Skeletal muscle satellite cell (primary cell): ENCODE measurements around the gene ESR1.
"Not testable (repeated sequence)": the region's sequence is repeated elsewhere in the genome, so short reads cannot be mapped to it uniquely, and the experiment has no call there.

Source experiments
- H3K27me3 ChIP-seq: 2 replicates; pipeline ENCODE4 v1.7.0; 2013; ENCODE audit warnings: low read length; ENCODE audit not compliant: control insufficient read depth, insufficient read depth
- H3K36me3 ChIP-seq: 2 replicates; pipeline ENCODE4 v1.7.0; 2013; ENCODE audit warnings: mild to moderate bottlenecking, control low read depth, low read length; ENCODE audit not compliant: insufficient read depth
- H3K4me1 ChIP-seq: 2 replicates; pipeline ENCODE4 v1.7.0; 2013; ENCODE audit warnings: low read length; ENCODE audit not compliant: control insufficient read depth, insufficient read depth
- H3K4me2 ChIP-seq: 2 replicates; pipeline ENCODE4 v1.7.0; 2013; ENCODE audit warnings: mild to moderate bottlenecking, low read length
- H3K4me3 ChIP-seq: 2 replicates; pipeline ENCODE4 v1.7.0; 2013; ENCODE audit warnings: low read length
- H3K9ac ChIP-seq: 2 replicates; pipeline ENCODE4 v1.7.0; 2013; ENCODE audit warnings: mild to moderate bottlenecking, low read depth, low read length, moderate library complexity
- H3K9me3 ChIP-seq: replicated peaks from 2 replicates; pipeline ENCODE4 v1.7.0; 2013; ENCODE audit warnings: mild to moderate bottlenecking, control low read depth, low read length

The ESR1 gene

DNA sequence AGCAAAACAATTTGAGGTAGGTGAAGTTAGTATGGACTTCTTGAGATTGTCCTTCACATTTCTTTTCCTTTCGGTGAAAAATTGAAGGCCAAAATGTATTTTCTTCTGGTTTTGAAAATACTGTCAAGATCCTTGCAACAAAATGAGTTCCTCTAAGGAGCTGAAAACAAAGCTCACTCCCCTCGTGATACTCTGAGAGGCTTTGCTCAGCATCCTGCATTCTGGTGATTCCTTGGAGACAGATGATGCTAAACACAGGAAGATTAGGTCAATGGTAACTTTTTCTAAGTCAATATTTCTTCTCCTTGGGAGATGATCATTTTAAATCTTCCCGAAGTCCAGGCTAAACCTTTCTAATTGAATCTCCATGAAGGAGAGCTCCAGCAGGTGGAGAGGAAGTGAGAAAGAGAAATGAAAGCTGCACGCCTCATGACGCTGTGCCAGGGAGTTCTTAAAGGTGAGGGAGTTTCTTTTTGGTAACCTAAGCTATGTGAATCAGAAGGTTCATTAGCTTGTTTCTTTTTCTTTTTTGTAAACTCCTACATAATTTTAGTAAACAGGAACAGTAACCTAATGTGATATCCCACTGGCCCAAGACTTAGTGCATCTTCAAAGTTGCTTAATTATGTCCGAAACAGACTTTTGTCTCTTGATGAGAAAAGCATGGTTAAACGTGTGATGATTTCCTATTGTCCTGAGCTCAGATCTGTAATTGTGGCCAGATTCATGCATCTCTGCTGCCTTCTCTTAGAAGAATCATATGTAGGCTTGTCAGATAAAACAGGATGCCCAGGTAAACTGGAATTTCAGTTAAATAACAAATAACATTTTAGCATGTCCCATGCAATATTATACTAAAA is 15.0 kb downstream of the ESR1 start:
- Histone ChIP-seq H3K27me3 (peaks cover 3% of the 10 kb centered on the region), H3K9me3 (no peaks in the 10 kb centered on the region), H3K4me3 (no peak overlapping the region), H3K36me3 (no peaks in the 10 kb centered on the region), H3K4me1 (no peaks in the 10 kb centered on the region), H3K4me2 (no peak overlapping the region), H3K9ac (no peak overlapping the region)

DNA sequence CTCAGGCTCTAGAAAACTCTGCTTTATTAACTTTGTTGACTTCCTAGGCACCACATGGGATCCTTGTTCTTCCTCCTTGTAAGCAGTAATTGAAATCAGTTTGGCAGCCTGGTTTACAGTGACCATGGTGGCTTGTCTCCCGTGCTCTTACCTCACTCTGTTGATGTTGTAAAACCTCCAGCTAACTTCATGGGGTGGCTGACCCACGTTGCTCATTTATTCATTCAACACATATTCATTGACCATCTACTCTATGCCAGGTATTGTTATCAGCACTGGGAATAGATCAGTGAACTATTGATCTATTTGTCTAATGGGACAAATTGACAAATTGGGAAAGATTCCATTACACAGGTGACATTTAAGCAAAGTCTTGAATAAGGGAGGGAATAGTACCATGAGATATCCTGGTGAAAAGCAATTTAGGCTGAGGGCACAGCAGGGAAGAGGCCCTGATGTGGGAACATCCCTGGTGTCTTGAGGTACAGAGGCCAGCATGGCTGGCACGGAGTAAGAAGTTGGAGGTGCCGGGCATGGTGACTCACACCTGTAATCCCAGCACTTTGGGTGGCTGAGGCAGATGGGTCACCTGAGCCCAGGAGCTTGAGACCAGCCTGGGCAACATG is 19.1 kb downstream of the ESR1 start:
- Histone ChIP-seq H3K27me3 (peaks cover 7% of the 10 kb centered on the region), H3K4me1 (no peaks in the 10 kb centered on the region), H3K9ac (no peak overlapping the region), H3K36me3 (no peaks in the 10 kb centered on the region), H3K4me2 (no peak overlapping the region), H3K9me3 (no peaks in the 10 kb centered on the region), H3K4me3 (no peak overlapping the region)

DNA sequence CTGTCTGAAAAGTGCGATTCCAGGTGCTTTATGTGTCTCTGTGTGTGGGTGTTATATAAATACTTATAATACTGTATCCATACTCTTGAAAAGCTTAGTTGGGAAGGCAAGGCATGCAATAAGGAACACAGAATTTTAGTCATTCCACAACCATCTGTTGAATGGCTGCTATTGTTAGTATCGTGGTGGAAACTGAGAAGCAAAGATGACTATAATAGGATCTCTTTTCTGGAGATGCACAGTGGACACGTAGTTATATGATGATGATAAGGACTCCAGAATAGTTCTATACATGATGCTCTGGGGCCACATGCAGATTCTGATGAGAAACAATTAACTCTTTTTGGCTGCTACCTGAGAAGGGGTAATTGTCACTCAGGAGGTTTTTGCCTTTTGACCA is 25.2 kb downstream of the ESR1 start:
- H3K9ac ChIP-seq, result no peak overlapping the region
- no peaks in the 10 kb centered on the region for H3K36me3 ChIP-seq
- H3K4me1 ChIP-seq, result no peaks in the 10 kb centered on the region
- no peaks in the 10 kb centered on the region for H3K9me3 ChIP-seq
- H3K4me3 ChIP-seq, result no peak overlapping the region
- H3K27me3 ChIP-seq, result peaks cover 12% of the 10 kb centered on the region
- no peak overlapping the region for H3K4me2 ChIP-seq

DNA sequence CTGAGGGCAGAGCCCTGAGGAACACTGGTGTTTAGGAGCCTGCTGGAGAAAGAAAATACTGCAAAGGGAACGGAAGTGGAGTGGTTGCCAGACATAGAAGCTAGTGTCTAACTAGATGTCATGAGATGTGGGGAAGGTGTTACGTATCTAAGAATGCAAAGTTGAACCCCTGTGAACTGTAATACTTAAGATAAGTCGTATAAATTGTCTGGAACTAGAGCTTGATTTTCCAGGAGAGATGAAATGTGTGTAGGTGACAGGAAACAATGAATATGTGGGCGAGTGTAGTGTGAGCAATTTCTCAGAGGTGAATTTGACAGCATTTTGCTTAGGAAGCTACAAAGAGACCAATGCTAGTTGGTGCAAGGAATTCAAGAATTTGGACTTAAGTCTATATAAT is 27.9 kb downstream of the ESR1 start:
- peaks cover 5% of the 10 kb centered on the region for H3K27me3 ChIP-seq
- no peaks in the 10 kb centered on the region for H3K36me3 ChIP-seq
- H3K4me3 ChIP-seq, result no peak overlapping the region
- no peak overlapping the region for H3K9ac ChIP-seq
- no peaks in the 10 kb centered on the region for H3K9me3 ChIP-seq
- H3K4me1 ChIP-seq, result no peaks in the 10 kb centered on the region
- no peak overlapping the region for H3K4me2 ChIP-seq

DNA sequence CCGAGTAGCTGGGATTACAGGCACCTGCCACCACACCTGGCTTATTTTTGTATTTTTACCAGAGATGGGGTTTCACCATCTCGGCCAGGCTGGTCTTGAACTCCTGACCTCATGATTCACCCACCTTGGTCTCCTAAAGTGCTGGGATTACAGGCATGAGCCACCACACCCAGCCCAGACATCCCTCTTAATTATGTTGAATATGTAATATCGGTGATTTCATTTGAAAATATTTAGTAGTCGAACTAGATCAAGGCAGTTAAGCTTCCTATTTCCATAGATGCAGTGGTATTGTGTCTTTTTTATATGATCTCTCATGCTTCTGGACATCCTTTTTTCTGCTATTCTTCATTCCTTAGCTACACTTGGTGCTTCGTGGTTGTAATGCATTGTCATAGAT is 29.7 kb downstream of the ESR1 start:
- Histone ChIP-seq H3K4me1 (no peaks in the 10 kb centered on the region), H3K27me3 (peaks cover 9% of the 10 kb centered on the region), H3K4me2 (no peak overlapping the region), H3K9ac (no peak overlapping the region), H3K4me3 (no peak overlapping the region), H3K36me3 (no peaks in the 10 kb centered on the region), H3K9me3 (no peaks in the 10 kb centered on the region)

DNA sequence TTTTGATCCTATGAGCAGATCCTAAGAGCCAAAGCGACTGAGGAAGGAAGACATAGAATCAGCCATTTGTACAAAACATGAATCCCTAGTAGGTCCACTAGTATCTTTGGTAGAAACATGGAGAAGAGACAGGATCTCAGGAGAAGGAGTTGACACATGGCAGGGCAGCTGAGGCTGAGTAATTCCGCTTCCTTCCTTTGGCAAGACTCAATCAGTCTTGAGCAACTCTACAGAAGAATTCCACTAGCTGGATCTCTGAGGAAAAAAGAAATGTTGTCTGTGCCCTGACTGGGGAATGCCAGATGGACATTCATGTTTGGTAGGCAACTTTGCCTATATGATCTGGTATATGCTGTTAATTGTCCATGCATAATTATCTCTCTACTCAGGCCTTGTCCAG is 35.3 kb downstream of the ESR1 start:
- Histone ChIP-seq H3K4me2 (no peak overlapping the region), H3K4me1 (no peaks in the 10 kb centered on the region), H3K27me3 (peaks cover 4% of the 10 kb centered on the region), H3K4me3 (no peak overlapping the region), H3K9me3 (no peaks in the 10 kb centered on the region), H3K36me3 (no peaks in the 10 kb centered on the region), H3K9ac (no peak overlapping the region)

DNA sequence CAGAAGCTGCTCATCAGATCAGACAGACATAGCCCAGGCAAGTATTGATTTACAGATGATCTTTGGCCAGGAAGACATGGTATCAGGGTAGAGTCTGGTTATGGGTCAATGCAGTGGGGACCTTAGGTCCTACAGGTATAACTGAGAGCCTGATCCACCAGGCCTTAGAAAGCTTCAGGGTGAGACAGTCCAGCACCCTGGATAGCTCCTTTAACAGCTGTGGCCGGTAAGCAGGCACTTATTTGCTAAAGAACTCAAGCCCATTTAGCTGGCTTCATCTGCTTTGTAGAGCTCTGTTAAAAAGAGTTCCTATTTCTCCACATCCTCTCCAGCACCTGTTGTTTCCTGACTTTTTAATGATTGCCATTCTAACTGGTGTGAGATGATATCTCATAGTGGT is 39.6 kb downstream of the ESR1 start:
- H3K27me3 ChIP-seq, result no peaks in the 10 kb centered on the region
- H3K9ac ChIP-seq, result no peak overlapping the region
- H3K9me3 ChIP-seq, result no peaks in the 10 kb centered on the region
- no peaks in the 10 kb centered on the region for H3K36me3 ChIP-seq
- H3K4me1 ChIP-seq, result no peaks in the 10 kb centered on the region
- H3K4me2 ChIP-seq, result no peak overlapping the region
- no peak overlapping the region for H3K4me3 ChIP-seq

DNA sequence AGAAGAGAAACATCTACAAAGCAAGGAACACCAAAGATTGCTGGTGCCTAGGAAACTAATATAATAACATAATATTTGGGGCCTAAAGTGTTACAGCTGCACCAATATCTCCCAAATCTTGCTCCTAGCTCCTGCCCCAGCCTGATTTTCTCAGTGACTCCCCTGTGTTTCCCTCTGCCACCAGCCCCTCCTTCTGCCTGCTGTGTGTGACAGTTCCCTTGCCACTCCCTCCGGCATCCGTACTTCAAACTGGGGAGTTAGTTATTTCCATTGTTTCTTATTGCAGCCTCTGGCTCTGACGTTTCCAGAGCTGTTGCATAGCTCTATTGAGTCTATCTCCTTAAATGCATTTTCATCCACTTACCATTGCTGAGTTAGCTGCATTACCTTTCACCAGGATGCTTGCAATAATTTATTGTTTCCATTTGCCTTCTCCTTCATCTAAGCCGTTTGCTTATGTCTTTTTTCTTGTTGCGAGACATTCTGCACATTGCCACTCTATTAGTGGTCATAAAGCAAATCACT is 43.1 kb downstream of the ESR1 start:
- no peaks in the 10 kb centered on the region for H3K4me1 ChIP-seq
- no peaks in the 10 kb centered on the region for H3K9me3 ChIP-seq
- H3K4me2 ChIP-seq, result no peak overlapping the region
- H3K4me3 ChIP-seq, result no peak overlapping the region
- H3K36me3 ChIP-seq, result no peaks in the 10 kb centered on the region
- H3K9ac ChIP-seq, result no peak overlapping the region
- no peaks in the 10 kb centered on the region for H3K27me3 ChIP-seq

DNA sequence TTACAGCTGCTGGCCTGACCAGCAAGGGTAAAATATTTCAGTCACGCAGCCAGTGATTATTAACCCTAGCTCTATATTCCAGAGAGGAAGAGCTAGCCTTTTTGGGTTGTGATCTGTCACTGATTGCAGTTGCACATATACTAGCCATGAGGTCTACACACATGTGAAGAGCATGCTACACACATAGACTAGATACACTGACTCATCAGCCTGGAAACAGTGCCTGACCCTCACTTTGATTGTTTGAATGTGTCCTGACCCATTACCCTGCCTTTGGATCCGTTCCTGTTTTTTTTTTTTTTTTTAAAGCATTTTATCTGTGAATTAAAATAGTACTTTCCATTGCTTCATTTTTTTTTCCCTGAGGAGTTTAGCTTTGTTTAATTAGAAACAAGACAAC is 50.8 kb downstream of the ESR1 start:
- no peaks in the 10 kb centered on the region for H3K36me3 ChIP-seq
- no peak overlapping the region for H3K4me3 ChIP-seq
- no peak overlapping the region for H3K4me2 ChIP-seq
- H3K27me3 ChIP-seq, result no peaks in the 10 kb centered on the region
- no peaks in the 10 kb centered on the region for H3K4me1 ChIP-seq
- H3K9ac ChIP-seq, result no peak overlapping the region
- H3K9me3 ChIP-seq, result no peaks in the 10 kb centered on the region

DNA sequence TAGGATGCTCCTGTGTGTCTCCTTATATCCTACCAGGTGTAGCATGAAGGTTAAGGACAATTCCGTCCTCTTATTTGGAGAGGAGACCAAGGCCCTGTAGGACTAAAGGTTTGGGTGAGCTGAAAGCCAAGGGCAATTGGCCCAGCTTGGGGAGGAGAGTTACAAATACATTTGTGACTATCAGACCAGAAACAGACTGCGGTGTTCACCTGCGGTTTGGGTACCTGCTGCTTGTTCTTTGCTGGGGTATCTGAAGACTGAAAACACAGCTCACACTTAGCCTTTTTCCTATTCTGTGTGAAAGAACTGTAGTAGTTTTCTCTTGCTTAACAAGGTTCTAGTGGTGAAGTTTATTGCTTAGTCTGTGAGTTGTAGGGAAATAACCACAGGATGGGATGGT is 55.0 kb downstream of the ESR1 start:
- H3K4me1 ChIP-seq, result no peaks in the 10 kb centered on the region
- H3K4me3 ChIP-seq, result no peak overlapping the region

DNA sequence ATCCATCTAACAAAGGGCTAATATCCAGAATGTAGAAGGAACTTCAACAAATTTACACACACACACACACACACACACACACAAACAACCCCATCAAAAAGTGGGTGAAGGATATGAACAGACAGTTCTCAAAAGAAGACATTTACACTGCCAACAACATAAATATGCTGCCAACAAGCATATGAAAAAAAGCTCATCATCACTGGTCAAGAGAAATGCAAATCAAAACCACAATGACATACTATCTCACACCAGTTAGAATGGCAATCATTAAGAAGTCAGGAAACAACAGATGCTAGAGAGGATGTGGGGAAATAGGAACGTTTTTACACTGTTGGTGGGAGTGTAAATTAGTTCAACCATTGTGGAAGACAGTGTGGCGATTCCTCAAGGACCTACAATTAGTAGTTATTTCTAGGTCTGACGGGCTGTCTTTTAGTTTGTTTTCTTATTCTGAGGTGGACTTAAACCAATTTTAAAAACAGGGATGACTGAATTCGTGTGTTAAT is 59.9 kb downstream of the ESR1 start:
- not testable (repeated sequence) for H3K36me3 ChIP-seq, H3K9me3 ChIP-seq, H3K9ac ChIP-seq, H3K27me3 ChIP-seq, H3K4me2 ChIP-seq, H3K4me3 ChIP-seq
- peaks cover 12% of the 10 kb centered on the region for H3K4me1 ChIP-seq

More for the DNA sequence above, 55.0 kb downstream of the ESR1 start:
- no peaks in the 10 kb centered on the region for H3K27me3 ChIP-seq
- no peaks in the 10 kb centered on the region for H3K9me3 ChIP-seq
- no peaks in the 10 kb centered on the region for H3K36me3 ChIP-seq
- H3K4me2 ChIP-seq, result no peak overlapping the region
- no peak overlapping the region for H3K9ac ChIP-seq
